Mesendoderm (in vitro differentiated cells): ENCODE data around the gene PLEKHG3.
A peak's percentile ranks its signal among the peaks of the same experiment; 100 is the strongest.

Source experiments
- DNase-seq: peaks from one replicate; pipeline ENCODE4 v3.0.0; 2013
- H2AK5ac ChIP-seq: 2 replicates; pipeline ENCODE4 v1.6.1; 2013; ENCODE audit warnings: low read length, inconsistent platforms
- H2BK120ac ChIP-seq: 2 replicates; pipeline ENCODE4 v1.6.1; 2013; ENCODE audit warnings: low read depth, mild to moderate bottlenecking, low read length, moderate library complexity, mixed read lengths
- H2BK15ac ChIP-seq: replicated peaks from 2 replicates; pipeline ENCODE4 v1.6.1; 2013; ENCODE audit warnings: low read depth, mild to moderate bottlenecking, moderate library complexity
- H2BK5ac ChIP-seq: 2 replicates; pipeline ENCODE4 v1.6.1; 2013; ENCODE audit warnings: low read length, inconsistent platforms
- H3K18ac ChIP-seq: 2 replicates; pipeline ENCODE4 v1.6.1; 2013; ENCODE audit warnings: mild to moderate bottlenecking, low read length, mixed read lengths
- H3K23ac ChIP-seq: one replicate; pipeline ENCODE4 v1.6.1; 2013; ENCODE audit warnings: low read length
- H3K27ac ChIP-seq: 2 replicates; pipeline ENCODE4 v1.5.1; 2013; ENCODE audit warnings: low read depth, mild to moderate bottlenecking, inconsistent platforms, low read length, moderate library complexity
- H3K27me3 ChIP-seq: 2 replicates; pipeline ENCODE4 v1.6.1; 2013; ENCODE audit warnings: low read length, control low read depth, mild to moderate bottlenecking, inconsistent platforms; ENCODE audit not compliant: insufficient read depth, poor library complexity
- H3K36me3 ChIP-seq: 2 replicates; pipeline ENCODE4 v1.6.1; 2013; ENCODE audit warnings: low read length, inconsistent platforms; ENCODE audit not compliant: control insufficient read depth, insufficient read depth
- H3K4ac ChIP-seq: one replicate; pipeline ENCODE4 v1.6.1; 2013; ENCODE audit warnings: low read depth, mild to moderate bottlenecking, low read length, moderate library complexity
- H3K4me1 ChIP-seq: 2 replicates; pipeline ENCODE4 v1.6.1; 2013; ENCODE audit warnings: low read depth, low read length, inconsistent platforms; ENCODE audit not compliant: control insufficient read depth
- H3K4me2 ChIP-seq: 2 replicates; pipeline ENCODE4 v1.6.1; 2013; ENCODE audit warnings: low read length
- H3K4me3 ChIP-seq: 2 replicates; pipeline ENCODE4 v1.5.1; 2013; ENCODE audit warnings: mild to moderate bottlenecking, low read length
- H3K56ac ChIP-seq: one replicate; pipeline ENCODE4 v1.6.1; 2013; ENCODE audit warnings: low read length
- H3K79me1 ChIP-seq: 2 replicates; pipeline ENCODE4 v1.6.1; 2013; ENCODE audit warnings: low read length, inconsistent platforms
- H3K79me2 ChIP-seq: 2 replicates; pipeline ENCODE4 v1.6.1; 2013; ENCODE audit warnings: mild to moderate bottlenecking, low read length; ENCODE audit not compliant: control insufficient read depth, insufficient read depth
- H3K9ac ChIP-seq: 2 replicates; pipeline ENCODE4 v1.6.1; 2013; ENCODE audit warnings: low read length, inconsistent platforms
- H4K5ac ChIP-seq: one replicate; pipeline ENCODE4 v1.6.1; 2013; ENCODE audit warnings: low read length
- H4K8ac ChIP-seq: one replicate; pipeline ENCODE4 v1.6.1; 2013; ENCODE audit warnings: low read depth, mild to moderate bottlenecking, control low read depth, low read length, moderate library complexity
- WGBS: extraction: QIAGEN DNeasy Blood & Tissue Kit; methylation state at CpG from one replicate; pipeline ENCODE4 v1.1.7; 2013; ENCODE audit warnings: low lambda C conversion rate, missing lambda C conversion rate; ENCODE audit not compliant: insufficient coverage; ENCODE audit errors: extremely low coverage; 5-methylcytosine and 5-hydroxymethylcytosine counted together

The PLEKHG3 gene

GRCh38 chr14:64705381-64706118, 1.3 kb downstream of the PLEKHG3 start:
- Histone ChIP-seq H3K4me2 (peak overlapping the region; percentile 60), H3K56ac (peak overlapping the region; percentile 94), H3K4me1 (peaks cover 32% of the 10 kb centered on the region), H3K18ac (peak overlapping the region; percentile 95), H3K4ac (no peak overlapping the region), H3K9ac (peak overlapping the region; percentile 89), H3K79me1 (peaks cover 11% of the 10 kb centered on the region), H2BK15ac (peak overlapping the region; percentile 10), H3K4me3 (peak overlapping the region; percentile 76), H2BK5ac (no peak overlapping the region), H3K36me3 (no peaks in the 10 kb centered on the region), H3K79me2 (peaks cover 32% of the 10 kb centered on the region), H4K8ac (no peak overlapping the region), H3K27me3 (no peaks in the 10 kb centered on the region), H3K27ac (no peak overlapping the region), H4K5ac (no peak overlapping the region), H3K23ac (no peak overlapping the region), H2BK120ac (no peak overlapping the region), H2AK5ac (no peak overlapping the region)
- peak; percentile 46 for DNase-seq
- whole genome bisulfite sequencing = no CpG with 5 or more reads among the region's 18 CpGs

GRCh38 chr14:64706119-64706592, 1.9 kb downstream of the PLEKHG3 start:
- WGBS = no CpG with 5 or more reads among the region's 4 CpGs

GRCh38 chr14:64706593-64707193, 2.5 kb downstream of the PLEKHG3 start:
- H3K27ac ChIP-seq = no peak overlapping the region

More at GRCh38 chr14:64706119-64706592, 1.9 kb downstream of the PLEKHG3 start:
- Histone ChIP-seq H3K36me3 (no peaks in the 10 kb centered on the region), H3K4ac (no peak overlapping the region), H4K8ac (no peak overlapping the region), H3K27me3 (no peaks in the 10 kb centered on the region), H2BK15ac (no peak overlapping the region), H3K79me2 (peaks cover 38% of the 10 kb centered on the region), H3K9ac (peak overlapping the region; percentile 89), H2AK5ac (no peak overlapping the region), H2BK5ac (no peak overlapping the region), H3K18ac (peak overlapping the region; percentile 93), H3K4me2 (peak overlapping the region; percentile 60), H2BK120ac (peak overlapping the region; percentile 1), H3K56ac (no peak overlapping the region), H4K5ac (no peak overlapping the region), H3K27ac (no peak overlapping the region), H3K23ac (no peak overlapping the region), H3K4me1 (peaks cover 32% of the 10 kb centered on the region), H3K4me3 (no peak overlapping the region), H3K79me1 (peaks cover 13% of the 10 kb centered on the region)
- peak; percentile 20 for DNase-seq

GRCh38 chr14:64707661-64708060, 3.4 kb downstream of the PLEKHG3 start:
- H3K79me1 ChIP-seq = peaks cover 13% of the 10 kb centered on the region
- peak overlapping the region; percentile 17 for H3K9ac ChIP-seq
- no peak overlapping the region for H3K4ac ChIP-seq
- peak overlapping the region; percentile 54 for H3K56ac ChIP-seq
- H2AK5ac ChIP-seq = peak overlapping the region; percentile 2
- H2BK15ac ChIP-seq = no peak overlapping the region
- no peak overlapping the region for H3K27ac ChIP-seq
- peak overlapping the region; percentile 9 for H3K4me2 ChIP-seq
- no peaks in the 10 kb centered on the region for H3K27me3 ChIP-seq
- H3K18ac ChIP-seq = no peak overlapping the region
- no peak overlapping the region for H3K4me3 ChIP-seq
- peak; percentile 44 for DNase-seq
- WGBS = no CpG with 5 or more reads among the region's 7 CpGs
- no peaks in the 10 kb centered on the region for H3K36me3 ChIP-seq
- peak overlapping the region; percentile 34 for H3K23ac ChIP-seq
- H4K8ac ChIP-seq = no peak overlapping the region
- peak overlapping the region; percentile 42 for H2BK5ac ChIP-seq
- no peak overlapping the region for H4K5ac ChIP-seq
- H3K79me2 ChIP-seq = peaks cover 39% of the 10 kb centered on the region
- peaks cover 31% of the 10 kb centered on the region for H3K4me1 ChIP-seq
- H2BK120ac ChIP-seq = no peak overlapping the region

More at GRCh38 chr14:64706593-64707193, 2.5 kb downstream of the PLEKHG3 start:
- Histone ChIP-seq H3K27me3 (no peaks in the 10 kb centered on the region), H3K79me2 (peaks cover 39% of the 10 kb centered on the region), H3K56ac (peak overlapping the region; percentile 79), H2BK15ac (no peak overlapping the region), H4K5ac (no peak overlapping the region), H3K4me1 (peaks cover 32% of the 10 kb centered on the region), H4K8ac (no peak overlapping the region), H3K23ac (no peak overlapping the region), H3K9ac (peak overlapping the region; percentile 42), H3K4me2 (peak overlapping the region; percentile 12), H3K4me3 (no peak overlapping the region), H3K79me1 (peaks cover 13% of the 10 kb centered on the region), H3K4ac (peak overlapping the region; percentile 58), H3K36me3 (no peaks in the 10 kb centered on the region), H2BK5ac (no peak overlapping the region), H2BK120ac (peak overlapping the region; percentile 1), H3K18ac (peak overlapping the region; percentile 93), H2AK5ac (no peak overlapping the region)
- no CpG with 5 or more reads among the region's 14 CpGs for WGBS
- DNase-seq = peak; percentile 71

GRCh38 chr14:64708148-64709004, 4.2 kb downstream of the PLEKHG3 start:
- Histone ChIP-seq H3K4me3 (no peak overlapping the region), H3K27ac (peak overlapping the region; percentile 70), H2BK120ac (no peak overlapping the region), H3K18ac (peak overlapping the region; percentile 69), H3K56ac (peak overlapping the region; percentile 79), H3K79me2 (peaks cover 39% of the 10 kb centered on the region), H4K5ac (no peak overlapping the region), H3K27me3 (no peaks in the 10 kb centered on the region), H2BK5ac (peak overlapping the region; percentile 17), H3K79me1 (peaks cover 13% of the 10 kb centered on the region), H3K9ac (peak overlapping the region; percentile 64), H3K36me3 (no peaks in the 10 kb centered on the region), H3K4me2 (peak overlapping the region; percentile 68), H3K4me1 (peaks cover 31% of the 10 kb centered on the region), H3K4ac (no peak overlapping the region), H3K23ac (no peak overlapping the region), H4K8ac (no peak overlapping the region), H2AK5ac (peak overlapping the region; percentile 87), H2BK15ac (no peak overlapping the region)
- no CpG with 5 or more reads among the region's 18 CpGs for WGBS
- peak; percentile 98 for DNase-seq
